AG08395 (cell line): ENCODE results near the gene UGP2.
"Not testable (repeated sequence)": the region's sequence is repeated elsewhere in the genome, so short reads cannot be mapped to it uniquely, and the experiment has no call there.

Experiments used
- DNase-seq: peaks from one replicate; pipeline ENCODE4 v3.0.0; 2012; ENCODE audit warnings: mixed read lengths, low spot score

Gene UGP2

GRCh38 chr2:63841254-63842022, at the start of gene UGP2:
UGP2 (plus strand) TSS chr2:63841896; CDS start chr2:63842186, 290 bp downstream.
- peak; percentile 86 for DNase-seq

DNA sequence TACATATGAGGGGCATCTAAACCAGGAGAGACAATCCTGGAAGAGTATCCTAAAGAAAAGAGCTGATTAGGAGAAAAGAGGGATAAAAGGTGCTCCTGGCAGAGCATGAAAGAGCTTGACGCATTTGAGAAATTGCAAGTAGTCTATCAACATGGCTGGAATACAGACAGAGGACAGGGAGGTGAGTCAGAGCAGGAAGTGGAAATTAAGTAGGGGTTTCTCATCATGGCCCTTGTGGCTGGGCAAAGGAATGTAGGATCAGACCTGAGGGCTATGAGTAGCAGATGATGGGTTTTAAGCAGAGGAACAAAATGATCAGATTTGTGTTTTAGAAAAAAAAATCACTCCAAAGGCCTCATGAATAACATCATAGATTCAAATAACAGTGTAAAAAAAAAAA, 49.2 kb upstream of the UGP2 start:
- DNase-seq, result peak; percentile 73

DNA sequence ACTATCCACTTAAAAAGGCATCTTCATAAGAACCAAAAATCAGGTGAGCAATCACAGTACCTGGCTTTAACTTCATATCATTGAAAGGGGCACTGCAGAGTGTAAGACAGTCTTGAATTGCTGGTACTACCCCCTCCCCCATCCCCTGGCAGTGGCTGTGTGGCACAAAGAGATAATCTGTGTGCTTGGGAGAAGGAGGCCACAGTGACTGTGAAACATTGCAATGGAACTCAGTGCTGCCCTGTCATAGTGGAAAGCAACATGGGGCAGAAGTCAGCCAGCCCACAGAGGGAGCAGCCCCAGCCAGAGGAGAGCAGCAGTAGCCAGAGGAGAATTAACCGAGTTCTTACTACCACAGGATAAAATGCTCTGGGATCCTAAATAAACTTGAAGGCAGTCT, 45.3 kb upstream of the UGP2 start:
- DNase-seq, result no peak

DNA sequence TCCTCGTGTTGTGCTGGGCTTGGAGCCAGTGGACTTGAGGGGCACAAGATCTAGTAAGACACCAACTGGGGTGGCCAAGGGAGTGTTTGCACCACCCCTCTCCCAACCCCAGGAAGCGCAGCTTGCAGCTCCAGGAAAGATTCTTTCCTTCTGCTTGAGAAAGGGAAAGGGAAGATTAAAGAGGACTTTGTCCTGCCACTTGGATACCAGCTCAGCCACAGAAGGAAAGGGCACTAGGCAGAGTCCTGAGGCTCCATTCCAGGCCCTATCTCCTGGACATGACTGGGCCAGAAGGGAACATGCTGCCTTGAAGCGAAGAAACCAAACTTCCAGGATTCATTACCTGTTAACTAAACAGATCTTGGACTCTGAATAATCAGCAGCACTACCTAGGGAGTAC, 44.9 kb upstream of the UGP2 start:
- no peak for DNase-seq

DNA sequence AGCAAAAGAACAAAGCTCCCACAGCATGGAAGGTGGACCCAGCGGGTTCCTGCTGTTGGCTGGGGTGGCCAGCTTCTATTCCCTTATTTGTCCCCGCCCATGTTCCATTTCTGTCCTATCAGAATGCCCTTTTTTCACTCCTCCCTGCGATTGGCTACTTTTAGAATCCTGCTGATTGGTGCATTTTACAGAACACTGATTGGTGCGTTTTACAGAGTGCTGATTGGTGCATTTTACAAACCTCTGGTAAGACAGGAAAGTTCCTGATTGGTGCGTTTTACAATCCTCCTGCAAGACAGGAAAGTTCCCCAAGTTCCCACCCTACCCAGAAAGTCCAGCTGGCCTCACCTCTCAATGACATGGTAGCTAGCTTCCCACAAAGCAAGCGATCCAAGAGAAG, 40.2 kb upstream of the UGP2 start:
- DNase-seq, result no peak

GRCh38 chr2:63805412-63805811, 36.3 kb upstream of the UGP2 start:
- no peak for DNase-seq

GRCh38 chr2:63808036-63808435, 33.7 kb upstream of the UGP2 start:
- not testable (repeated sequence) for DNase-seq

GRCh38 chr2:63808911-63809310, 32.8 kb upstream of the UGP2 start:
- not testable (repeated sequence) for DNase-seq

DNA sequence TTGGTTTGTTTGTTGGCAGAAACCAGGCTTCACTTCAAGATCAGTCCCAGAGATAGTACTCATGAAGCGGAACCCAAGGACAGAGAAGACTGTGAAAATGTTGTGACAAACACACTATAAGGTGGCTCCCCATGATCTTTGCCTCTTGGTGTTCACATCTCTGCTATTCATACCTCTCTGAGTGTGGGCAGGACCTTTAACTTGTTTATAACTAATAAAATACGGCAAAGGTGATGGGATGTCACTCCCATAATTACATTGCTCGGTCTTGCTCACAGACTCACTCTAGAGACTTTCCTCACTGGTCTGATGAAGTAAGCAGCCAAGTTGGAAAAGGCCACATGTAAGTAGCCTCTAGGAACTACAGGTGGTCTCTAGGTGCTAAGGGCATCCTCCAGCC, 30.6 kb upstream of the UGP2 start:
- DNase-seq, result no peak

DNA sequence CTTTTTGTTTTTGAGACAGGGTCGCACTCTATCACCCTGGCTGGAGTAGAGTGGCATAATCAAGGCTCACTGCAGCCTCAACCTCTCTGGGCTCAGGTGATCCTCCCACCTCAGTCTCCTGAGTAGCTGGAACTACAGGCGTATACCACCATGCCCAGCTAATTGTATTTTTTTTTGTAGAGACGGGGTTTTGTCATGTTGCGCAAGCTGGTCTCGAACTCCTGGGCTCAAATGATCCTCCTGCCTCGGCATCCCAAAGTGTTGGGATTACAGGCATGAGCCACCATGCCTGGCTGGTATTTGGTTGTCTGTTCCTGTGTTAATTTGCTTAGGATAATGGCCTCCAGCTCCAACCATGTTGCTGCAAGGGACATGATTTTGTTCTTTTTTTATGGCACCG, 29.8 kb upstream of the UGP2 start:
- DNase-seq, result not testable (repeated sequence)

DNA sequence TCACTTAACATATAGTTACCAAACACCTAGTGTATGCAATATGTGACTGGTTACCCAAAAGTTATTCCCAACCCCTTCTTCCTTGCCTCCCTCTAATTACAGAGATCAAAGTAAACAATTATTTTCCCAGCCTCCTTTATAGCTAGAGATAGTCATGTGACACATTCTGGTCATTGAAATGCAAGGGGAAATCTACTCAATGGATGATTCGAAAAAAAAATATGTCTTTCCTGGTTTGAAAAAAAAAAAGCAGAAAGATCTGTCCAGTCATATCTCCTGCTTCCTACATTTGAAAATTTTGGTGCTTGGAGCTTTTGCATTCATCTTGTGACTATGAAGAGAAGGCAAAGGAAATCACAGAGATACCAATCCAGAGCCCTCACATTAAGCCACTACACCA, 27.6 kb upstream of the UGP2 start:
- peak; percentile 14 for DNase-seq

GRCh38 chr2:63817382-63817781, 24.3 kb upstream of the UGP2 start:
- DNase-seq, result no peak

- DNase-seq, result no peak
These were observed 23.4 kb upstream of the UGP2 start for GRCh38 chr2:63818271-63818670.

- DNase-seq, result no peak
These were observed 22.4 kb upstream of the UGP2 start for GRCh38 chr2:63819256-63819655.

DNA sequence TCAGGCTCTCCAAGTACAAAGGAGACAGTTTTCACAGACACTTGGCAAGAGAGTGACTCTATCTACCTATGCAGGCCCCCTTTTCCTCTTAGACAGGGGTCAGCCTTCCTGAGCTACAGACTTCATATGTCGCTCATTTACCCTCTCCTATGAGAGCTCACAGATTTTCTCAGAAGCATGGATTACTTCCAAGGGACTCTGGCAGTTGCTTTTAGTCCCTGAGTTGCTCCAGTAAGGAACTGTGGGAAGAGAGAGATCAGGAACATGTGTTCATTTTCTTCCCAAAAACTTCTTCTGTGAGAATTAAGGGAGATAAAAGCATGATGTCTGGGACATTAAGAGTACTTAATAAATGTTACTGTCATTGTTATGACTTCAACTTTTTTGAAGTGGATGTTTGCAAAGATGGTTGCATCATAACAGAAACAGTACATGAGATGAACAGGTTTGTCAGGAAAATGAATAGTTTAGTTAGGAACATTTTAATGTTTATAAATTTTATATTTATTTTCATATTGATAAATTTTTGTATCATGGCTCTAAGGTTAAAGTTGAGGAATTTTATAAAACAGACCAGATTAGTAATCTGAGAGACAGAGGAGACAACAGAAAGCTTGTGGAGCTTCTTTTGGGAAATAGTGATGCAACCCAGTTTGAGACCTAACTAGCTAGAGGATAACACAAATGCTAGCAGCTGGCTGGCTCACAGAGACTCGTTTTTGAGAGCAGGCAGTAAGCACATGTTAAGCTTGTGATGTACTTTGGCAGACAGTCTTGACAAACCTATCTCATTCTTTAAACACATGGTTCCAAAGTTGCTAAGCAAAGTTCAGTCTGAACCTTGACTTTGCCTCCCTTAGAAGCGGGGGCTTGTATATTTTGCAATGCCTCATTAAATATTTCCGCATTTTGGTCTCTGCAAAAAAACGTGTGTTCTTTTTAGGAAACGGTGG, 21.7 kb upstream of the UGP2 start:
- peak; percentile 26 for DNase-seq

- no peak for DNase-seq
These were observed 20.7 kb upstream of the UGP2 start for GRCh38 chr2:63820969-63821368.

GRCh38 chr2:63821396-63821795, 20.3 kb upstream of the UGP2 start:
- no peak for DNase-seq

DNA sequence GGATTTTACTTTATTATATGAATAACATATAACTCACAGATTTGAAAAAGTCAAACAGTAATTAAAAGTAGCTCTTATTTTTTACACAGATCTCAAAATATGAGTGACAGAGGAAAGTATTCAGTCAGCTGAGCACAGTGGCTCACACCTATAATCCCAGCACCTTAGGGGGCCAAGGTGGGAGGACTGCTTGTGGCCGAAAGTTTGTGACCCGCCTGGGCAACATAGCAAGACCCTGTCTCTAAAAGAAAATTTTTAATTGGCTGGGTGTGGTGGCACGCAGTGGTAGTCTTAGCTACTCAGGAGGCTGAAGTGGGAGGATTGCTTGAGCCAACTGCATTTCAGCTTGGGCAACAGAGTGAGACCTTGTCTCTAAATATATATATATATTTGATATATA, 19.2 kb upstream of the UGP2 start:
- DNase-seq, result no peak

GRCh38 chr2:63827749-63828148, 13.9 kb upstream of the UGP2 start:
- peak; percentile 80 for DNase-seq

GRCh38 chr2:63831176-63831575, 10.5 kb upstream of the UGP2 start:
- DNase-seq, result no peak

DNA sequence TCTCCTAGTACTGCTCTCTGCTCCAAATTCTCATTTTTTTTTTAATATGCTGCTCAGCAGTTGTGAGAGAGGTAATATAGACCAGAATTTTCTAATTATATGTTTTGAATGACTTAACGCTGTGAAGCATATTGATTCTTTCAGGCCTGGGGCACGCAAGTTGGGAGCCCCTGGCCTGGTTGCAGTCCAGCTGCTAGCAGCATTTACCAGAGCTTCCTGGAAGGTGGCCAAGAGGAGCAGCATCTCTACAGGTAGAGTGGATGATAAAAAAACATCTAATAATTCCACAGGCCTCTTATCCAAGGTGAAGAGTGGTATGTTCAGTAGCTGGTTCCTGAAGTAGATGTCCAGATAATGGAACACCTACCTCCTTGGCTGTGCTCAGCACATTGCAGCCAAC, 7.3 kb upstream of the UGP2 start:
- DNase-seq, result no peak

DNA sequence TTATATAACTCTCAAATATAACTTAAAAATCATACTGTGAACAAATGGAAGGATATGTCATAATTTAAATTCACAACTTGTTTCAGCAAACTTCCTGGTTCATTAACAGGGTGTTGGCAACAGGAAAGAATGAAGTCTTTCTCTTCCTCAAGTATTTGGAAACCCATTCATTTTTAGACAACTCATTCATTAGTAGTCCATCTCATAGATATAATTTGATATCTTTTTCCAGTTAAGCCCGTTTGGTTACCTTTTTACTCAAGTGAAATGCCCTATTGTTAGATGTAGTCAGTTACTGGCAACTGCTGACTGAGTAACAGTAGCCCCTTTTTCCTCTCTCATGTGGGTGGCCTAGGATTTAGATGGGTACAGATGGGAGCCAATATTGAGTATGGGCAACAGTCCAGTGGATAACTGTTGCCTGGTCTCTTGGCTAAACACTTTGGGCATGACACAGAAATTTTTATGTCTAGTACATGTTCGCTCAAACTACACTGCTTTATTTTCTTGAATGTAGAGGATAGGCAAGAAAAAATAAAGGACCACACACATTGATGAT, 4.6 kb upstream of the UGP2 start:
- no peak for DNase-seq
